Measurements from ENCODE around the gene TCP11.

Gene TCP11

DNA sequence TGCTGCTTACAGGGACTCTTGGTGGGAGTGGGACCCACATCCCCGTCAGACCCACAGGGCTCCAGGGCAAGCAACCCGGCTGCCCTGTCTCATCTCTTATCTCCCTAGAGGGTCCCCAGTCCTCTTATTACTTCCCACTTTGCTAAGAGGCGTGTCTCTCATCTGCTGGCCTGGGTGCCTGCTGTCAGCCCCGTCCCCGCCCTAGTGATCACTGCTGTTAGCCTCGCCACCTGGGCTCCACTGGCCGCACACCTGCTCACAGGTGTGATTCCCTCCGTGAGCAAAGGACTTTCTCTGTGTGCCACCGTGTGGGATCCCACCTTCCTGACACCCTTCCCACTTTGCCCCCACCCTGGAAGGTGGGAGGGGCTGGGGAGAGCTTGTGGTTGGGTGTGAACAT, 57.6 kb downstream of the TCP11 start:
- no peaks in the 10 kb centered on the region for H3K27me3 ChIP-seq (replicated peaks; ENCODE audit: control insufficient read depth, insufficient read depth, low read length, poor library complexity, severe bottlenecking)
- no peak overlapping the region for H3K27ac ChIP-seq (ENCODE audit: insufficient read depth, low read length, poor library complexity, severe bottlenecking)
- no peak overlapping the region for H3K4me3 ChIP-seq (ENCODE audit: insufficient read depth, low read depth, low read length, poor library complexity, severe bottlenecking)
- H3K36me3 ChIP-seq (ENCODE audit: control insufficient read depth, insufficient read depth, low read length) = peaks cover 66% of the 10 kb centered on the region
- no peaks in the 10 kb centered on the region for H3K4me1 ChIP-seq (ENCODE audit: control insufficient read depth, insufficient read depth, low read length, poor library complexity, severe bottlenecking)
- H3K9me3 ChIP-seq (ENCODE audit: control insufficient read depth, low read length) = no peaks in the 10 kb centered on the region
- no peak for DNase-seq

DNA sequence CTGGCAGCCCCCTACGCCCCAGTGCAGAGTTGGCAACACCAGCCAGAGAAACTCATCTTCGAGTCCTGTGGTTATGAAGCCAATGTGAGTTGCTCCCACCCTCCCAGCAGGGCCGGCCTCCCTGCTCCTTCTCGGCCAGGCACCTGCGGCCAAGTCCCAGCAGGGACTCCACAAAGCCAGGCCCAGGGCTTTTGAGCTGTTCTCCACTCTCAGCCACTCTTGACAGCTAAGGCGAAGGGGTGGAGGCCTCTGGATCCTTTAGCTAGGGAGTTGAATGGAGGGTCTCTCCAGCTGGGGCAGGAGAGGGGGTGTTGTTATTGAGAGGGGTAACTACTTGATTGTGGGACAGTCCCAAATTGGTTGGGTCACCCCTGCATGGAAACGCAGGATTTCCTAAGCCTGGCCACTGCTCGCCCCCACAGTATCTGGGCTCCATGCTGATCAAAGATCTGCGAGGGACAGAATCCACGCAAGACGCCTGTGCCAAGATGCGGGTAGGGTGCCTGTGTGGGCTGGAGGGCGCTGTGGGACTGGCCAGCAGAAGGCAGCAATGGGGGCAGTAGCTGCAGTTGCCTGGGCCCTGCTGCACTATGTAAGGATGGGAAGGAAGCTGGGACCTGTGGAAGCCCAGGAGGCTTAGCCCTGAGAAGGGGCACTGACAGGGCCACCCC, 58.3 kb downstream of the TCP11 start:
- Histone ChIP-seq H3K27ac (ENCODE audit: insufficient read depth, low read length, poor library complexity, severe bottlenecking) (no peak overlapping the region), H3K27me3 (replicated peaks; ENCODE audit: control insufficient read depth, insufficient read depth, low read length, poor library complexity, severe bottlenecking) (no peaks in the 10 kb centered on the region), H3K4me1 (ENCODE audit: control insufficient read depth, insufficient read depth, low read length, poor library complexity, severe bottlenecking) (no peaks in the 10 kb centered on the region), H3K9me3 (ENCODE audit: control insufficient read depth, low read length) (no peaks in the 10 kb centered on the region), H3K4me3 (ENCODE audit: insufficient read depth, low read depth, low read length, poor library complexity, severe bottlenecking) (no peak overlapping the region), H3K36me3 (ENCODE audit: control insufficient read depth, insufficient read depth, low read length) (peaks cover 66% of the 10 kb centered on the region)
- DNase-seq = no peak

DNA sequence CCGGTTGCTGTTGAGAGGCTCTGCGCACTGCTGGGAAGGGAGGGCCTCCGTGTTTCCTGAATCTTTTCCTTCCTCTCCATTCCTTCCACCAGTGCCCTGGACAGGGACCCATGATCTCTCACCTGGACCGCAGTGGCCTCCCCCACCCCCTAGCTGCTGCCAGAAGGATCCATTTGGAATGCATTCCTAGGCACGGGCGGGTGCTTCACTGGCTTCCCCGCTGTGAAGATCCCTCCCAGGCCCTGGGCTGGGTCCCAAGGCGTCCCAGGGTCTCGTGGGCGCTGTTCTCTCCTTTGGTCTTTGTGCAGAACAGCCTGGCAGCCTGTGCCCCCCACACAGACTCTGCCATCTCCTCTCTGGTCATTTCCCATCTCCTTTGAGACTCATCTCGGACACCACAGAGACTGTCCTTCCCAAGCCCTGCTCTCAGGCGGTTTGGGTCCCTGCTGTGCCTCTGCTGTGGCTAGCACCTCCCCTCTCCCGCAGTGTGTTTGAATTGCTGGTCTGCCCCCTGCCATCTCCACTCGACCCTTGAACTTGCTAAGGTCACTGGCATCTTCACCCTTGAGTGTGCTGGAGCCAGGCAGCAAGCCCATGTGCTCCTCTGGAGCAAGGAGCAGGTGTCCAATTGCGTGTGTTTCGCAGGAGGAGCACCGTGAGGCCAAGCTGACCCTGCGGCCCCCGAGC, 59.0 kb downstream of the TCP11 start:
- no peaks in the 10 kb centered on the region for H3K4me1 ChIP-seq (ENCODE audit: control insufficient read depth, insufficient read depth, low read length, poor library complexity, severe bottlenecking)
- no peak for DNase-seq
- H3K9me3 ChIP-seq (ENCODE audit: control insufficient read depth, low read length) = no peaks in the 10 kb centered on the region
- H3K36me3 ChIP-seq (ENCODE audit: control insufficient read depth, insufficient read depth, low read length) = peaks cover 59% of the 10 kb centered on the region
- no peak overlapping the region for H3K27ac ChIP-seq (ENCODE audit: insufficient read depth, low read length, poor library complexity, severe bottlenecking)
- no peaks in the 10 kb centered on the region for H3K27me3 ChIP-seq (replicated peaks; ENCODE audit: control insufficient read depth, insufficient read depth, low read length, poor library complexity, severe bottlenecking)
- H3K4me3 ChIP-seq (ENCODE audit: insufficient read depth, low read depth, low read length, poor library complexity, severe bottlenecking) = no peak overlapping the region

DNA sequence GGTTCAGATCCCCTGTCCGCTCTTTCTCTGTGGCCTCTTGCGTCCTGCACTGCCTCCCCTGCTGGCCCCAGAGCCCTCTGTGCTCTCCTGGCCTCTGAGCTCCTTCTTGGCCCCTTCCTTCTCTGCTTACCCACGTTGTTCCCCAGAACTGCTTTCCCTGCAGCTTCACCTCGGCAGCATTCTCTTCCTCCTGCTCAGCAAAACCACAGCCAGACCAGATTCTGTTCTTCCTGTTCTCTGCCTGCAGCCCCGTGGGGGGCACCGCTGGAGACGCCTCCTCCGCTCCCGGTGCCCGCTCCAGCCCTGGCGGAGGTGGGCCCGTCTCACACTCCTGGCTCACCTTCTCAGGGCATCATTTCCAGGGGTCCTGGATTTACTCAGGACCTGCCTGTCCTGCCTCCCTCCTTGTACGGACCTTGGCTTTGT, 59.7 kb downstream of the TCP11 start:
- peaks cover 52% of the 10 kb centered on the region for H3K36me3 ChIP-seq (ENCODE audit: control insufficient read depth, insufficient read depth, low read length)
- no peak overlapping the region for H3K27ac ChIP-seq (ENCODE audit: insufficient read depth, low read length, poor library complexity, severe bottlenecking)
- no peaks in the 10 kb centered on the region for H3K4me1 ChIP-seq (ENCODE audit: control insufficient read depth, insufficient read depth, low read length, poor library complexity, severe bottlenecking)
- H3K27me3 ChIP-seq (replicated peaks; ENCODE audit: control insufficient read depth, insufficient read depth, low read length, poor library complexity, severe bottlenecking) = no peaks in the 10 kb centered on the region
- no peak overlapping the region for H3K4me3 ChIP-seq (ENCODE audit: insufficient read depth, low read depth, low read length, poor library complexity, severe bottlenecking)
- H3K9me3 ChIP-seq (ENCODE audit: control insufficient read depth, low read length) = no peaks in the 10 kb centered on the region
- DNase-seq = no peak

DNA sequence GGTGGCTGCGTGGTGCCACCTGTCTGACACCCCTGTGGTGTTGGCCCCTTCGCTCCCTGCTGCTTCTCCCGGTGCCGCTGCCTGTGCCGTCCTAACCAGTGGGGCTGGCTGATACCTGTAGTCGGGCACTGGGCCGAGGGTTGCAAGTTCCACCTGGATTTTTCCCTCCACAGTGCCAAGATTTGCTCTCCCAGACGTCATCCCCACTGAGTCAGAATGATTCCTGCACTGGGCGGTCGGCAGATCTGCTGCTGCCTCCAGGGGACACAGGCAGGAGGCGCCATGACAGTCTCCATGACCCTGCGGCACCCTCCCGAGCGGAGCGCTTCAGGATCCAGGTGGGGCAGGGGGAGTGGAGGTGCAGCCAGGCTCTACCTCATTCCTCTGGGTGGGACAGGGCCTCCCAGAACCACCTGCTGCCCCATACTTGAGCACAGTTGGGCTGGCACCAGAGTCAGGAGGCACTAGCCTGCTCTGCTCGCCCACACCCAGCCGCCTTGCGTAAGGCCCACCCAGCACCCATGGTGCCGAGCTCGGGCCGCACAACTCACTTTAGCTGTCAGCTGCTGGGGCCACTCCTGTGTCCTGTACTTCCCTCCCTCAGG, 60.2 kb downstream of the TCP11 start:
- Histone ChIP-seq H3K9me3 (ENCODE audit: control insufficient read depth, low read length) (no peaks in the 10 kb centered on the region), H3K27me3 (replicated peaks; ENCODE audit: control insufficient read depth, insufficient read depth, low read length, poor library complexity, severe bottlenecking) (no peaks in the 10 kb centered on the region), H3K4me3 (ENCODE audit: insufficient read depth, low read depth, low read length, poor library complexity, severe bottlenecking) (no peak overlapping the region), H3K36me3 (ENCODE audit: control insufficient read depth, insufficient read depth, low read length) (peaks cover 48% of the 10 kb centered on the region), H3K27ac (ENCODE audit: insufficient read depth, low read length, poor library complexity, severe bottlenecking) (no peak overlapping the region), H3K4me1 (ENCODE audit: control insufficient read depth, insufficient read depth, low read length, poor library complexity, severe bottlenecking) (no peaks in the 10 kb centered on the region)
- DNase-seq = no peak

DNA sequence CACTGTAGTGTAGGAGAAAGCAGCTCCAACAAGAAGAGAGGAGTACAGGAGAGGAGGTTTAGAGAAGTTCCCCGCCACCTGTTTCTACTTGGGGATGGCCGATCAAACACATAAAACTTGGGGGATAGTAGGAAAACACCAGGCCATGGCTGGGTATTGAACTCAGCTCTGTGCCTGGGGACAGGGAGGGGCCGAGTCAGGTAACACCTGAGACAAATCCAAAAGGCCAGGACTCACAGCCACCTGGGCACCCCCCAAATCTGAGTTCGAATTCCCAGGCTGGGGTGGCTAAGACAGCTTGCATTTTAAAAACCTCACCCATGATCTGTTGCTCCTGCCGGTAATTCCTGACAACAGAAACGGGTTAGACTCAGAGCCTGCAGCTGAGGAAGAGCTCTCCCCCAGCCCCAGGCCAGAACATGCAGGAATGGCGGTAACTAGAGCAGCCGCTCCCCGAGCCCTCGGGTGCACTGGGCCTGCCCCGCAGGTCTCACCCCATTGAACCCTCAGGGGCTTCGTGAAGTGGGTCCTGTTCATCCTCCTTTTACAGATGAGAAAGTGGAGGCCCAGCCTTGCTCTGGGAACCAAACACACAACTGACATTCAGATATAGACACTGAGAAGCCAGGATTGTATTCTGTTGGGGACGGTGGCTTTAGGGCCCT, 61.0 kb downstream of the TCP11 start:
- H3K4me1 ChIP-seq (ENCODE audit: control insufficient read depth, insufficient read depth, low read length, poor library complexity, severe bottlenecking) = no peaks in the 10 kb centered on the region
- H3K9me3 ChIP-seq (ENCODE audit: control insufficient read depth, low read length) = no peaks in the 10 kb centered on the region
- no peak overlapping the region for H3K4me3 ChIP-seq (ENCODE audit: insufficient read depth, low read depth, low read length, poor library complexity, severe bottlenecking)
- no peak for DNase-seq
- no peak overlapping the region for H3K27ac ChIP-seq (ENCODE audit: insufficient read depth, low read length, poor library complexity, severe bottlenecking)
- no peaks in the 10 kb centered on the region for H3K27me3 ChIP-seq (replicated peaks; ENCODE audit: control insufficient read depth, insufficient read depth, low read length, poor library complexity, severe bottlenecking)
- H3K36me3 ChIP-seq (ENCODE audit: control insufficient read depth, insufficient read depth, low read length) = peaks cover 42% of the 10 kb centered on the region

DNA sequence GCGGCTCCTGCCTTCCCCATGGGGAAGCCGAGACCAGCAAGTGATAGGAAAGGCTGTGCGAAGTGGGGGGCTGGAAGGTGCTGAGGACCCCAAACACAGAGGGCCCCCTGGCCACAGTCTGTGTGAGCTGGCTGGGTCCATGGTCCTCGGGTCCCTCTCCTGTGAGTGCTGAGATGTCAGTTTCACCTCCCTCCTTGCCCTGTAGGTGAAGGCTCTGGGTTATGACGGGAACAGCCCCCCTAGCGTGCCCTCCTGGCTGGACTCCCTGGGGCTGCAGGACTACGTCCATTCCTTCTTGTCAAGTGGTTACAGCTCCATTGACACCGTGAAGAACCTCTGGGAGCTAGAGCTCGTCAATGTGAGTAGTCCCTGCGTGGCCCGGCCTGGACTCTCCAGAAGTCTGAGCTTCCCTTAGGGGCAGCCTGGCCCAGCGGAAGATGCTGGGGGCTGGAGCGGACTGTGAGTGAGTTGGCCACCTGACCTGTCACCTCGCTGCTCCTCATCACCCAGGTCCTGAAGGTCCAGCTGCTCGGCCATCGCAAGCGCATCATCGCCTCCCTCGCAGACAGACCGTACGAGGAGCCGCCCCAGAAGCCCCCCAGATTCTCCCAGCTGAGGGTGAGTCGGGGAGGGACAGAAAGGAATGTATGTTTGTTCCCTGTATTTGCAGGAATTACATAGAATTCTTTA, 61.7 kb downstream of the TCP11 start:
- Histone ChIP-seq H3K4me1 (ENCODE audit: control insufficient read depth, insufficient read depth, low read length, poor library complexity, severe bottlenecking) (no peaks in the 10 kb centered on the region), H3K36me3 (ENCODE audit: control insufficient read depth, insufficient read depth, low read length) (peaks cover 38% of the 10 kb centered on the region), H3K4me3 (ENCODE audit: insufficient read depth, low read depth, low read length, poor library complexity, severe bottlenecking) (no peak overlapping the region), H3K27me3 (replicated peaks; ENCODE audit: control insufficient read depth, insufficient read depth, low read length, poor library complexity, severe bottlenecking) (no peaks in the 10 kb centered on the region), H3K9me3 (ENCODE audit: control insufficient read depth, low read length) (no peaks in the 10 kb centered on the region), H3K27ac (ENCODE audit: insufficient read depth, low read length, poor library complexity, severe bottlenecking) (no peak overlapping the region)
- DNase-seq = no peak

DNA sequence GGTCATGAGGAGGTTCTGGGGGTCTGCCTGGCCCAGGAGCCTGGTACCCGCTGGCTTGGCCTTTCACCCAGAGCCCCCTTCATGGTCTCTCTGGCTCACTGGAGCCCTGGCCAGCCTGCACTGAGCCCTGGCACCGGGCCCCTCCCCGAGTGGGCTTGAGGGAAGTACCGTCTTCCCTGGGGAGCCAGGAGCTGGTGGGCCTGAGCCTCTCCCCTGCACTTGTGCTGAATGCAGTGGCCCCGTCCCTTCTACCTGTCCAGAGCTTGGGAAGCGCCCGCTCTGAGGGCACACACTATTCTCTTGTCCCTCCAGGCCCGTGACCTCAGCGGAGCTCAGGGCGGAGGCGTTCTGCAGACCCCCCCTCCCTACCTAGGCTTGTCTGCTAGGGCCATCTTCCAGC, 62.2 kb downstream of the TCP11 start:
- DNase-seq = no peak
- no peaks in the 10 kb centered on the region for H3K4me1 ChIP-seq (ENCODE audit: control insufficient read depth, insufficient read depth, low read length, poor library complexity, severe bottlenecking)
- H3K9me3 ChIP-seq (ENCODE audit: control insufficient read depth, low read length) = no peaks in the 10 kb centered on the region
- H3K27me3 ChIP-seq (replicated peaks; ENCODE audit: control insufficient read depth, insufficient read depth, low read length, poor library complexity, severe bottlenecking) = no peaks in the 10 kb centered on the region
- no peak overlapping the region for H3K27ac ChIP-seq (ENCODE audit: insufficient read depth, low read length, poor library complexity, severe bottlenecking)
- H3K36me3 ChIP-seq (ENCODE audit: control insufficient read depth, insufficient read depth, low read length) = peaks cover 37% of the 10 kb centered on the region
- H3K4me3 ChIP-seq (ENCODE audit: insufficient read depth, low read depth, low read length, poor library complexity, severe bottlenecking) = no peak overlapping the region

DNA sequence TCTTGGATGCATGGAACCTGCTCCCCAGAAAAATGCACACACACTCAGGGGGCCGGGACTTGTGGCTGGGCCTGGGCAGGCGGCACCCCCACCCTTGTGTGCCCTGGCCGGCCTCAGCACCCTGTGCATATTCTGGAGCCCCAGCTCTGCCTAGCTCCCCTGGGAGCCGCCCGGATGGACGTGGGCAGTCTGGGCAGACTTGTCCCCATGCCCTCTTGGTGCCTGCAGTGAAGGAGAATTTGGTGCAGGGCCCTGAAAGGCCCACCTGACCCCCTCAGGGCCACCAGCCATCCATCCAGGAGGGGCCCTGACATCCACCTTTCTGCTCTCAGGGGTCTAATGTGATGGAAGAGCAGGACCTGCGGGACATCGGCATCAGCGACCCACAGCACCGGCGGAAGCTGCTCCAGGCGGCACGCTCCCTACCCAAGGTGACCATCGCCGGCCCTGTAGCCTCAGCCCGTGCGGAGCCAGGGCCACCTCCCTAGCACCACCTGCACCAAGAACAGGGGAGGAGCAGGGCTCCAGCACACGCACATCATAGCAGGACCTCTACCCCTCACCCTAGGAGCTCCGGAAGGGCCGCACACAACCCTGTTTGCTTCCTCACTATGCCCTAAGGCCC, 62.8 kb downstream of the TCP11 start:
- Histone ChIP-seq H3K4me3 (ENCODE audit: insufficient read depth, low read depth, low read length, poor library complexity, severe bottlenecking) (no peak overlapping the region), H3K27ac (ENCODE audit: insufficient read depth, low read length, poor library complexity, severe bottlenecking) (no peak overlapping the region)

More for the DNA sequence above, 62.8 kb downstream of the TCP11 start:
- Histone ChIP-seq H3K27me3 (replicated peaks; ENCODE audit: control insufficient read depth, insufficient read depth, low read length, poor library complexity, severe bottlenecking) (no peaks in the 10 kb centered on the region), H3K4me1 (ENCODE audit: control insufficient read depth, insufficient read depth, low read length, poor library complexity, severe bottlenecking) (no peaks in the 10 kb centered on the region), H3K9me3 (ENCODE audit: control insufficient read depth, low read length) (no peaks in the 10 kb centered on the region), H3K36me3 (ENCODE audit: control insufficient read depth, insufficient read depth, low read length) (peaks cover 34% of the 10 kb centered on the region)
- no peak for DNase-seq
